ENCODE data around the gene SETD1A. TPM values are rescaled to one million over a fixed set of nuclear protein-coding genes. Genes with fewer than 3 reads are reported as not detected.

Gene SETD1A
- total and polyA plus RNA-seq, 2 of the 8 experiments (the other 6 are each of a cell fraction or from before 2014, with no cell fraction given), result 4.8 to 29.0 TPM

- TF ChIP-seq SRF (IDR thresholded peaks at IDR 0.05; ENCODE audit: low read depth, low read length) (no peak), POLR2AphosphoS5 (IDR thresholded peaks at IDR 0.05; ENCODE audit: low read depth, low read length) (no peak), CTCF (IDR thresholded peaks at IDR 0.05; ENCODE audit: control extremely low read depth in 1 of 3, insufficient read depth in 1 of 3, low read depth in 1 of 3, low read length in 3 of 3) (no peak)
Observed at GRCh38 chr16:30928390-30928789, 29.2 kb upstream of the SETD1A start (continued).

Data from H1 (cell line).